Endometrial microvascular endothelial cells (primary cell): Measurements from ENCODE around the gene CCDC12. TPM values are rescaled to one million over a fixed set of nuclear protein-coding genes. Genes with fewer than 3 reads are reported as not detected.

Experiments
- in situ Hi-C: cut with HindIII; loops from 2 replicates; pipeline ENCODE4 v1.10.0; 2017; ENCODE audit warnings: low sequenced_read_pairs, low pct_unique_long_range_greater_than_20kb; ENCODE audit errors: inconsistent ontology term
- total RNA-seq: library from RNA; depleted of rRNA; stranded (reverse); fragments of >200 nt; gene quantifications from one replicate; pipeline ENCODE4 v1.2.3, GENCODE V29; 2015; ENCODE audit errors: inconsistent ontology term

CCDC12 gene
- total RNA-seq, 1 donor from 2014 or later = 27.0 TPM

GRCh38 chr3:47008851-47009224 lies 32.3 kb upstream of the CCDC12 start:
- in situ Hi-C loops = no loop called here

- in situ Hi-C loops = no loop called here
Measured at GRCh38 chr3:47008234-47008796, 31.8 kb upstream of the CCDC12 start.

- in situ Hi-C loops = no loop called here
Measured at GRCh38 chr3:47007482-47008233, 31.1 kb upstream of the CCDC12 start.

GRCh38 chr3:47007001-47007400 lies 30.5 kb upstream of the CCDC12 start:
- in situ Hi-C loops = no loop called here

GRCh38 chr3:47006145-47006651 lies 29.7 kb upstream of the CCDC12 start:
- in situ Hi-C loops = no loop called here

GRCh38 chr3:47005212-47006144 lies 28.9 kb upstream of the CCDC12 start:
- in situ Hi-C loops = no loop called here

- in situ Hi-C loops = no loop called here
Measured at GRCh38 chr3:47004369-47005211, 28.0 kb upstream of the CCDC12 start.

GRCh38 chr3:47003461-47004368 lies 27.2 kb upstream of the CCDC12 start:
- in situ Hi-C loops = no loop called here

- in situ Hi-C loops = no loop called here
Measured at GRCh38 chr3:47003056-47003410, 26.5 kb upstream of the CCDC12 start.

GRCh38 chr3:47002171-47003055 lies 25.9 kb upstream of the CCDC12 start:
- in situ Hi-C loops = no loop called here

GRCh38 chr3:47001731-47002170 lies 25.2 kb upstream of the CCDC12 start:
- in situ Hi-C loops = no loop called here

- in situ Hi-C loops = no loop called here
Measured at GRCh38 chr3:47000922-47001730, 24.6 kb upstream of the CCDC12 start.

- in situ Hi-C loops = no loop called here
Measured at GRCh38 chr3:47000198-47000815, 23.8 kb upstream of the CCDC12 start.

- in situ Hi-C loops = no loop called here
Measured at GRCh38 chr3:46999516-47000197, 23.1 kb upstream of the CCDC12 start.

GRCh38 chr3:46998852-46999515 lies 22.4 kb upstream of the CCDC12 start:
- in situ Hi-C loops = no loop called here
